22Rv1 (cell line): ENCODE measurements around the gene SULT1A4.
"Not testable (repeated sequence)": the region's sequence is repeated elsewhere in the genome, so short reads cannot be mapped to it uniquely, and the experiment has no call there.

Experiments
- ZFX ChIP-seq: fragments of 450-650 bp; IDR thresholded peaks from 2 replicates; pipeline ENCODE4 v1.6.1; 2017; ENCODE audit warnings: antibody characterized with exemption, borderline replicate concordance
- TF ChIP-seq, protein P1 (sequence below): fragments of 450-650 bp; IDR thresholded peaks from 2 replicates; pipeline ENCODE4 v1.5.1; 2017; ENCODE audit warnings: mild to moderate bottlenecking

DNA sequence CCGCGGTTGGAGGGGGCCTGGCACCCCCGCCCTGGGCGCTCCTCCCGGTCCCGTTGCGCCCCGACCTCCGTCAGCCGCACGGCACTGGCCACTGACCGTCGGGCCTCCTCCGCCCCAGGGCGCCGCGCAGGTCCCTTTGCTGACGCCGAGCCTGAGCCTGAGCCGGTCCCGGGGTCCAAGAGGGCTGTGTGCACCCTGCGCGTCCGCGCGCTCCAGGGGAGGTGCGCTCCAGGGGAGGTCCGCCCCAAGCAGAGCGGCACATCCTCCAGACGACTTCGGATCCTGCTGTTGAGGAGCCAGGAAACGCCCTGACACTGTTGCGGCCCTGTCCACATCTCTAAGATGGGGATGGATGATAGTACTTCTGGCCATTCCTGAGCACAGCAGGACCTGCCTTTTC, 7.2 kb downstream of the SULT1A4 start:
- TF ChIP-seq, protein P1, sequence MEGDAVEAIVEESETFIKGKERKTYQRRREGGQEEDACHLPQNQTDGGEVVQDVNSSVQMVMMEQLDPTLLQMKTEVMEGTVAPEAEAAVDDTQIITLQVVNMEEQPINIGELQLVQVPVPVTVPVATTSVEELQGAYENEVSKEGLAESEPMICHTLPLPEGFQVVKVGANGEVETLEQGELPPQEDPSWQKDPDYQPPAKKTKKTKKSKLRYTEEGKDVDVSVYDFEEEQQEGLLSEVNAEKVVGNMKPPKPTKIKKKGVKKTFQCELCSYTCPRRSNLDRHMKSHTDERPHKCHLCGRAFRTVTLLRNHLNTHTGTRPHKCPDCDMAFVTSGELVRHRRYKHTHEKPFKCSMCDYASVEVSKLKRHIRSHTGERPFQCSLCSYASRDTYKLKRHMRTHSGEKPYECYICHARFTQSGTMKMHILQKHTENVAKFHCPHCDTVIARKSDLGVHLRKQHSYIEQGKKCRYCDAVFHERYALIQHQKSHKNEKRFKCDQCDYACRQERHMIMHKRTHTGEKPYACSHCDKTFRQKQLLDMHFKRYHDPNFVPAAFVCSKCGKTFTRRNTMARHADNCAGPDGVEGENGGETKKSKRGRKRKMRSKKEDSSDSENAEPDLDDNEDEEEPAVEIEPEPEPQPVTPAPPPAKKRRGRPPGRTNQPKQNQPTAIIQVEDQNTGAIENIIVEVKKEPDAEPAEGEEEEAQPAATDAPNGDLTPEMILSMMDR = not testable (repeated sequence)
- TF ChIP-seq ZFX = not testable (repeated sequence)
